Stimulated activated naive CD8-positive, alpha-beta T cell treated with anti-CD3 and anti-CD28 coated beads, Interleukin-15, amount 100 ng/mL, for 72 hours (primary cell): ENCODE data around the gene KLHDC2.
A peak's percentile ranks its signal among the peaks of the same experiment; 100 is the strongest.
"Not testable (repeated sequence)": the region's sequence is repeated elsewhere in the genome, so short reads cannot be mapped to it uniquely, and the experiment has no call there.

Source experiments
- ATAC-seq: fragments of 150-1000 bp; cut with Tn5 transposase; 2 replicates; pipeline ENCODE4 v1.10.0; 2021; ENCODE audit warnings: mild to moderate bottlenecking, moderate library complexity
- DNase-seq, 2 donors: peaks; one replicate each; pipeline ENCODE4 v3.0.0; 2021 to 2022
- H3K27ac Mint-ChIP-seq, 2 donors: one replicate each; pipeline ENCODE4 v1.8.0; 2022; ENCODE audit warnings: mild to moderate bottlenecking in 2 of 2, mixed read lengths in 2 of 2, moderate library complexity in 2 of 2
- H3K27me3 Mint-ChIP-seq: one replicate; pipeline ENCODE4 v1.8.0; 2022; ENCODE audit warnings: mixed read lengths
- H3K4me1 Mint-ChIP-seq: one replicate; pipeline ENCODE4 v1.8.0; 2022; ENCODE audit warnings: mild to moderate bottlenecking, mixed read lengths
- H3K4me3 Mint-ChIP-seq, 2 donors: one replicate each; pipeline ENCODE4 v1.8.0; 2022; ENCODE audit warnings: mild to moderate bottlenecking in 2 of 2, mixed read lengths in 2 of 2, moderate library complexity in 1 of 2
- H3K9me3 Mint-ChIP-seq, 2 donors: one replicate each; pipeline ENCODE4 v1.8.0; 2022; ENCODE audit warnings: mixed read lengths in 2 of 2

The KLHDC2 gene

DNA sequence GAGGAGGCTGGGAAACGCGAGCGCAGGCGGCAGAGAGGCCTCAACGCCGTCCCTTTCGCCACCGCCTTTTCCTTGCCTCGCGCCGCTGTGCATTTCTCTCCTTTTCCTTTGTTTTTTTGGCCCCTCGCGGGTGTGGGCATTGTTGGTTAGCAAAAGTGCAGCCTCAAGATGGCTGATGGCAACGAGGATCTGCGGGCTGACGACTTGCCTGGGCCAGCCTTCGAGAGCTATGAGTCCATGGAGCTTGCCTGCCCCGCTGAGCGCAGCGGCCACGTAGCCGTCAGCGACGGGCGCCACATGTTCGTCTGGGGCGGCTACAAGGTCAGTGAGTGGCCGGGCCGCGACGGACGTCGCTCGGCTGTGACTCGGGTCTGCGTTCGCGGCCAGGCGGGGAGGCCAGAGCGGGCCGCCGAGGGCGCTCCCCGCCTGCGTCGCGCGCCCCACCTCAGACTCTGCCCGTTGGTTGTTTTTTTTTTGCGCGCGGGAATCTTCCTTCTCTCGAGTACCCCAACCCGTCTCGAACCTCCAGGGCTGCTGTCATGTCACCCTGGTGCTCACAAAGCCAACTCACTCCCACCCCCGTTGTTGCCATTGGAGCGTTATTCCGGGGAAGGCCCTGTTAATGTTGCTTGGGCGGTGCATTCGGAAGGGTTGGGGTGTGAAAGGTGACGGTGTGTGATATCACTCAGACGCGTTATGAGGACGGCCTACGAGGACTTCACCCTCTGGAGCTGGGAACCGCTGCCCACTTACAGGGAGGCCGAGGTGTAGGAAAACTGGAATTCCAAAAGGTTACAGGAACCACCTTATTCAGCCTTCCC is 558 bp downstream of the KLHDC2 start:
- peak overlapping the region; percentile 96 to 98 for H3K4me3 Mint-ChIP-seq

DNA sequence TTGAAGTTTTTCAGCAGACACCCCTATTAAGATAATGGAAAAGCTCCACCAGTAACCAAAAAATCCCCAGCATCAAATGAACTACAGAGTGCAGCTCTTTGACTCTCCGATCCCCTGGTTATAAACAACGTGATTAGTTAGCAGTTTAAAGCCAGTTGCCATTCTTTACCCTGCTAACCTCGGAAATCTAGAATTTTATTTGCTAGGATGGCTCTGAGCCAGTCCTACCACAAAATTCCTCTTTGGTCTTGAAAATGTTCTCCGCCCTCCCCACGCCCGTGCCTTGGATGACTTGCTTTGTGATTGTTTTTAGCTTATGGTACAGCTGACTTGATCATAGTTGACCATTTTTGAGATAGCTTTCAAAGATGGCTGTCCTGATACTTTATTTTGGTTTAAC is 1.2 kb downstream of the KLHDC2 start:
- Mint-ChIP-seq H3K4me3 (peak overlapping the region; percentile 96 to 98), H3K4me1 (peaks cover 38% of the 10 kb centered on the region), H3K27ac (peak overlapping the region; percentile 99 to 100), H3K27me3 (no peaks in the 10 kb centered on the region), H3K9me3 (no peaks in the 10 kb centered on the region)
- DNase-seq = no peak
- no peak for ATAC-seq

More for the DNA sequence above, 558 bp downstream of the KLHDC2 start:
- Mint-ChIP-seq H3K9me3 (no peaks in the 10 kb centered on the region), H3K27ac (peak overlapping the region; percentile 99 to 100), H3K27me3 (no peaks in the 10 kb centered on the region), H3K4me1 (peaks cover 38% of the 10 kb centered on the region)
- peak; percentile 64 to 85 for DNase-seq
- peak; percentile 77 for ATAC-seq

DNA sequence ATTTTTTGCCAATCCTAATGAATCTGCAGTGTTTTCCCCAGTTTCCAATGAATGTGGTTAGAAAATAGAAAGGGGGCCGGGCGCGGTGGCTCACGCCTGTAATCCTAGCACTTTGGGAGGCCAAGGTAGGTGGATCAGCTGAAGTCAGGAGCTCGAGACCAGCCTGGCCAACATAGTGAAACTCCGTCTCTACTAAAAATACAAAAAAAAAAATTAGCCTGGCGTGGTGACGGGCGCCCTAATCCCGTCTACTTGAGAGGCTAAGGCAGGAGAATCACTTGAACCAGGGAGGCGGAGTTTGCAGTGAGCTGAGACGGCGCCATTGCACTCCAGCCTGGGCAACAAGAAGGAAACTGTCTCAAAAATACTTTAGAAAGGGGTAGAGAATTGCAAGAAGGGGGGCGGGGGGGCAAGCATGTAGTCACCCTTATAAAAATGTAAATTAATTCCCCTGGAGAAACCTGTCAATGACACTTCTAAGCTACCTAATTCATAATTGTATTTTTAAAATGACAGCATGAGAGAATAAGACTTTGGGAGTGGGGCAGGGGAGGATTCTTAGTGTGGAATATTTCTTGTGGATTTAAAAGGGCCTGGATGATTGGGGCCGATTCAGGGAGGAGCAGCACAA is 1.7 kb downstream of the KLHDC2 start:
- no peak for DNase-seq
- H3K4me1 Mint-ChIP-seq = peaks cover 38% of the 10 kb centered on the region
- no peaks in the 10 kb centered on the region for H3K9me3 Mint-ChIP-seq
- peak overlapping the region in 1 of 2 donors; percentile 100 for H3K27ac Mint-ChIP-seq
- peak overlapping the region; percentile 96 to 98 for H3K4me3 Mint-ChIP-seq
- no peak for ATAC-seq
- no peaks in the 10 kb centered on the region for H3K27me3 Mint-ChIP-seq

GRCh38 chr14:49770212-49770817 is 2.4 kb downstream of the KLHDC2 start:
- ATAC-seq (no peak), DNase-seq (no peak)
- Mint-ChIP-seq H3K4me1 (peaks cover 38% of the 10 kb centered on the region), H3K27me3 (no peaks in the 10 kb centered on the region), H3K4me3 (peak overlapping the region; percentile 96 to 98), H3K27ac (peak overlapping the region in 1 of 2 donors; percentile 40), H3K9me3 (no peaks in the 10 kb centered on the region)

GRCh38 chr14:49771691-49772090 is 3.7 kb downstream of the KLHDC2 start:
- peaks cover 41% of the 10 kb centered on the region for H3K4me1 Mint-ChIP-seq
- not testable (repeated sequence) for ATAC-seq, H3K4me3 Mint-ChIP-seq, H3K27ac Mint-ChIP-seq, DNase-seq, H3K27me3 Mint-ChIP-seq, H3K9me3 Mint-ChIP-seq

- no peak overlapping the region for H3K27ac Mint-ChIP-seq
- DNase-seq = no peak
- no peak overlapping the region for H3K4me3 Mint-ChIP-seq
- H3K4me1 Mint-ChIP-seq = peaks cover 31% of the 10 kb centered on the region
- ATAC-seq = no peak
- H3K9me3 Mint-ChIP-seq = no peaks in the 10 kb centered on the region
- no peaks in the 10 kb centered on the region for H3K27me3 Mint-ChIP-seq
Observed at GRCh38 chr14:49774106-49774505, 6.2 kb downstream of the KLHDC2 start.

DNA sequence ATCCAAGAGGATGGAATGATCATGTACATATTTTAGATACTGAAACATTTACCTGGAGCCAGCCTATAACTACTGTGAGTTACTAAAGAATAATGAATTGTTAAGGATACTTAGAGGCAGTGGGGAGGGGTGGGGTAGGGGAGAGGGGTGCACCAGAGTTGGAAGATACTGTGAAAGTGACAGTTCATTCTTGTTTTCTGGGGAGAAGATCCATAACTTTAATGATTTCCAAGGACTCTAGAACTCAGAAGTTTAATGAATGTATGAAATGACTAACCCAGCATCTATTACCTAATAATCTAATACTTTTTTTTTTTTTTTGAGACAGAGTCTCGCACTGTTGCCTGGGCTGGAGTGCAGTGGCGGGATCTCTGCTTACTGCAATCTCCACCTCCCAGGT is 10.5 kb downstream of the KLHDC2 start:
- Mint-ChIP-seq H3K4me1 (peaks cover 4% of the 10 kb centered on the region), H3K27me3 (no peaks in the 10 kb centered on the region), H3K4me3 (no peak overlapping the region)

DNA sequence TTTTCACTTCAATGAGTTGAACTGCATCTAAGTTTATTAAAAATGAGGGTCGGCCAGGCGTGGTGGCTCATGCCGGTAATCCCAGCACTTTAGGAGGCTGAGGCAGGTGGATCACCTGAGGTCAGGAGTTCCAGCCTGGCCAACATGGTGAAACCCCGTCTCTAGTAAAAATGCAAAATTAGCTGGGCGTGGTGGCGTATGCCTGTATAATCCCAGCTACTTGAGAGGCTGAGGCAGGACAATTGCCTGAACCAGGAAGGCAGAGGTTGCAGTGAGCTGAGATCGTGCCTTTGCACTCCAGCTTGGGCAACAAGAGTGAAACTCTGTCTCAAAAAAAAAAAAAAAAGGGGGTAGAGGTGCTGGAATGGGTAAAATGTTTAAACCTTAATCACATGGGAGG is 13.1 kb downstream of the KLHDC2 start:
- H3K27me3 Mint-ChIP-seq, DNase-seq, ATAC-seq, H3K9me3 Mint-ChIP-seq, H3K4me1 Mint-ChIP-seq: not testable (repeated sequence)
- Mint-ChIP-seq H3K4me3 (peak overlapping the region in 1 of 2 donors; percentile 8), H3K27ac (peak overlapping the region in 1 of 2 donors; percentile 61)

More for the DNA sequence above, 10.5 kb downstream of the KLHDC2 start:
- ATAC-seq (no peak), DNase-seq (no peak)
- Mint-ChIP-seq H3K27ac (no peak overlapping the region), H3K9me3 (no peaks in the 10 kb centered on the region)

DNA sequence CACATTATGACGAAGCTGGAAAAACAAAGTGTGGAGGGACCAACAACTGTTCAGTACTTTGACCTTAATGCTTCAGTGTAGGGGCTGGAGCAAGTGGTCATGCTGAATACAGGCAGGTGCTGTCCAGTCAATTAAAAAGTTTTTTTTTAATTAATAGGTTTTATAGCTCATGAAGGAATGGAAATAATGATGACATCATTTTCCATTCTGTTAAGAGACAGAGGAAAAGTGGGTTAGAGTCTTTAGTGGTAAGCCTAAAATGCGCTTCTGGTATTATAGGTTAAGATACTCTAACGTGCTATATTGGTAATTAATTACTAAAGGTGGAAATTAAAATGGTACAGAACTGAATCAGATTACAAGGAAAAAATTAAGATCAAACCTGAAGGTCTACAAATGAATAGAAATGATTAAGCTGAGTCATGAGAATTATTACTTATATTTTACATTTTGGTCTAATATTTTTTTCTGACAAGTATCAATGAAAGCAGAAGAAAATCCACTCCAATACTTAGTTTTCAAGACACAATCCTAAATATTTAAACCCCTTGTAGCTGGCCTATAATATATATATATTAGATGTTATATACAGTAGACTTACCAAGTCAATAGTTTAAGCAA is 15.6 kb downstream of the KLHDC2 start:
- no peak overlapping the region for H3K4me3 Mint-ChIP-seq
- H3K4me1 Mint-ChIP-seq = peaks cover 4% of the 10 kb centered on the region
- no peak for ATAC-seq
- H3K9me3 Mint-ChIP-seq = no peaks in the 10 kb centered on the region
- DNase-seq = no peak
- no peak overlapping the region for H3K27ac Mint-ChIP-seq
- no peaks in the 10 kb centered on the region for H3K27me3 Mint-ChIP-seq

GRCh38 chr14:49786315-49786714 is 18.4 kb downstream of the KLHDC2 start:
- ATAC-seq (no peak), DNase-seq (no peak)
- H3K27me3 Mint-ChIP-seq = no peaks in the 10 kb centered on the region
- H3K9me3 Mint-ChIP-seq = no peaks in the 10 kb centered on the region
- H3K4me1 Mint-ChIP-seq = peaks cover 4% of the 10 kb centered on the region
- H3K4me3 Mint-ChIP-seq = no peak overlapping the region
- H3K27ac Mint-ChIP-seq = peak overlapping the region in 1 of 2 donors; percentile 21

GRCh38 chr14:49792618-49793017 is 24.7 kb downstream of the KLHDC2 start:
- DNase-seq (no peak), ATAC-seq (no peak)
- H3K4me1 Mint-ChIP-seq = no peaks in the 10 kb centered on the region
- H3K9me3 Mint-ChIP-seq = no peaks in the 10 kb centered on the region
- H3K27me3 Mint-ChIP-seq = no peaks in the 10 kb centered on the region
- no peak overlapping the region for H3K27ac Mint-ChIP-seq
- H3K4me3 Mint-ChIP-seq = no peak overlapping the region

DNA sequence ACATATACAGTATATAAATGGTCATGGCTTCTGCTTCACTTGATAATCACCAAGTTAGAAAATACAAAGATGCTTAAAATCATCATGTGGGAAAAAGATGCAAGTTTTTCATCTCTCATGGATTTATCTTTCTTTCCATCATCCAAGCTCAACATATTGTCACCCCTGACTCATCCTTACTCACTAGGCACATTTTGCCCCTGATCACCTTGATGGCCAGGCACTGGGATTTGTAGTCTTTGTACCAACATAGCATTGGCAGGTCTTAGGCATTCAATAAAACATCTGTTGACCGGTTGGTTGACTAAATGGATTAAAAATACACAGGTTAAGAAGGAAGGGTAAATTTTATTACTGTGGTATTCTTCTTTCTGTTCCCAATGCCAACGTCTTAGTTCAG is 28.1 kb downstream of the KLHDC2 start:
- DNase-seq = no peak
- Mint-ChIP-seq H3K27me3 (no peaks in the 10 kb centered on the region), H3K27ac (no peak overlapping the region), H3K9me3 (no peaks in the 10 kb centered on the region), H3K4me3 (no peak overlapping the region), H3K4me1 (no peaks in the 10 kb centered on the region)
- ATAC-seq = no peak

DNA sequence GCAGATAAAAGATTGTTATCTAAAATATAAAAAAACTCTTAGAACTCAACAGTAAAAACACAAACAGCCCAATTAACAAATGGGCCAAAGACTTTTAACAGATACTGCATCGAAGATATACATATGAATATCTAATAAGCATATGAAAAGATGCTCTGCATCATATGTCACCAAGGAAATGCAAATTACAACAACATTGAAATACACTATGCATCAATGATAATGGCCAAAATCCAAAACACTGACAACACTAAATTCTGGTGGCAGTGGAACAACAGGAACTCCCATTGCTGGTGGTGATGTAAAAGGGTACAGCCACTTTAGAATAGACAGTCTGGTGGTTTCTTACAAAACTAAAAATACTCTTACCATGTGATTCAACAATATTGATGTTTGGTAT is 40.8 kb downstream of the KLHDC2 start:
- Mint-ChIP-seq H3K4me1 (no peaks in the 10 kb centered on the region), H3K9me3 (no peaks in the 10 kb centered on the region), H3K4me3 (no peak overlapping the region), H3K27me3 (no peaks in the 10 kb centered on the region), H3K27ac (peak overlapping the region in 1 of 2 donors; percentile 27)
- DNase-seq = no peak
- no peak for ATAC-seq

- DNase-seq, H3K4me3 Mint-ChIP-seq, H3K27me3 Mint-ChIP-seq, H3K27ac Mint-ChIP-seq, ATAC-seq, H3K4me1 Mint-ChIP-seq: not testable (repeated sequence)
- peaks cover 9 to 21% of the 10 kb centered on the region in 2 donors for H3K9me3 Mint-ChIP-seq
Observed at GRCh38 chr14:49816118-49816517, 48.2 kb downstream of the KLHDC2 start.

DNA sequence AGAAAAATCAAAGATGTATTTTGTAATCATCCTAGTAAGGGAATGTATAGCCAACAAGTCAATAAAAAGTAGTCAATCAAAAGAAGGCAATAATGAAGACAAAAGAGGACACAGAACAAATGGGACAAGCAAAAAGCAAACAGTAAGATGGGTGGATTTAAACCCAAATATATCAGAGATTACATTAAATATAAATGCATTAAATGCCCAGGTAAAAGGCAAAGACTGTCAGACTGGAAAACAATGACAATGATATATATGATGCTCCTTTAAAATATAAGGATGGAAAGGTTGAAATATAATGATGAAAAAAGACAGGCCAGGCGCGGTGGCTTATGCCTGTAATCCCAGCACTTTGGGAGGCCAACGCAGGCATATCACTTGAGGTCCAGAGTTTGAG is 48.9 kb downstream of the KLHDC2 start:
- Mint-ChIP-seq H3K27ac (no peak overlapping the region), H3K9me3 (peaks cover 9 to 21% of the 10 kb centered on the region in 2 donors), H3K27me3 (no peaks in the 10 kb centered on the region), H3K4me1 (no peaks in the 10 kb centered on the region), H3K4me3 (no peak overlapping the region)
- ATAC-seq = no peak
- DNase-seq = no peak
